NCI-H526 treated with DMSO at 0.1 percent for 48 hours (cell line): ENCODE data around the gene CT45A6.
"Not testable (repeated sequence)": the region's sequence is repeated elsewhere in the genome, so short reads cannot be mapped to it uniquely, and the experiment has no call there.

Source experiments
- DNase-seq: peaks from one replicate; lab custom pipeline; 2025; lab: John Stamatoyannopoulos, UW

CT45A6 gene

GRCh38 chrX:135802687-135803086 lies at the start of gene CT45A6:
TSS of gene CT45A6 (minus strand) at chrX:135802787. CDS start at chrX:135798993, 3,794 bp downstream.
- not testable (repeated sequence) for DNase-seq

DNA sequence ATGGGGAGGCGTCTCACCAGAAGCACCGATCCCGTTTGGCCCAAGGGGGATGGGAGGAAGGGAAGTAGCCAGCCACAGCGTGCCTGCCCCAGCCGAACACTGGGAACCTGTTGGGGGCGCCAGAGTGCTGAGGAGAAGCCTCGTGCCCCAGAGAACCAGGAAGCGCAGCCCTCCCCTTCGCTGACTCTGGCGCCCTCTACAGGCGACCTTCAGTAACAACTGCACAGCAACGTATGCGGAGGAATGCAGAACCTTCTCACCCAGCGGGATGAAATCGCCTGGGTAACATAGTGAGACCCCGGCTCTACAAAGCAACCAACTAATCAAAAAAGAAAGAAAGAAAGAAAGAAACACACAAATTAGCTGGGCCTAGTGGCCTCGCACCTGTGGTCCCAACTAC lies 34.6 kb upstream of the CT45A6 start, which contains the start of gene CT45A7:
Gene CT45A7 (minus strand): TSS at position 101 of the 400 bp plus-strand sequence. CDS start 3,747 bp downstream, outside the sequence.
- DNase-seq, result not testable (repeated sequence)

GRCh38 chrX:135819912-135820311 lies 17.3 kb upstream of the CT45A6 start, which contains the start of gene CT45A2:
TSS of gene CT45A2 (minus strand) at chrX:135820012. CDS start at chrX:135816265, 3,747 bp downstream.
- DNase-seq, result not testable (repeated sequence)

GRCh38 chrX:135785403-135785802 lies 17.2 kb downstream of the CT45A6 start, which contains the start of gene CT45A5:
TSS of gene CT45A5 (minus strand) at chrX:135785503. CDS start at chrX:135781729, 3,774 bp downstream.
- DNase-seq, result not testable (repeated sequence)

DNA sequence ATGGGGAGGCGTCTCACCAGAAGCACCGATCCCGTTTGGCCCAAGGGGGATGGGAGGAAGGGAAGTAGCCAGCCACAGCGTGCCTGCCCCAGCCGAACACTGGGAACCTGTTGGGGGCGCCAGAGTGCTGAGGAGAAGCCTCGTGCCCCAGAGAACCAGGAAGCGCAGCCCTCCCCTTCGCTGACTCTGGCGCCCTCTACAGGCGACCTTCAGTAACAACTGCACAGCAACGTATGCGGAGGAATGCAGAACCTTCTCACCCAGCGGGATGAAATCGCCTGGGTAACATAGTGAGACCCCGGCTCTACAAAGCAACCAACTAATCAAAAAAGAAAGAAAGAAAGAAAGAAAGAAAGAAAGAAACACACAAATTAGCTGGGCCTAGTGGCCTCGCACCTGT lies 34.5 kb downstream of the CT45A6 start, which contains the start of gene CT45A3:
Gene CT45A3 (minus strand): TSS at position 101 of the 400 bp plus-strand sequence. CDS start 3,747 bp downstream, outside the sequence.
- not testable (repeated sequence) for DNase-seq

GRCh38 chrX:135744739-135745138 lies 57.8 kb downstream of the CT45A6 start:
- DNase-seq, result not testable (repeated sequence)
